Cardiac fibroblast (primary cell): ENCODE measurements around the gene MIX23.
A peak's percentile ranks its signal among the peaks of the same experiment; 100 is the strongest.

Experiments
- DNase-seq, 2 donors: peaks; one replicate each; pipeline versions ENCODE4 v3.0.0 to v3.0.0-alpha.2; 2010; ENCODE audit warnings: low read depth in 2 of 2
- H3K4me3 ChIP-seq, 2 donors: replicated peaks in 1 of 2; 1 replicate in 1 of 2; 2 replicates in 1 of 2; pipeline ENCODE4 v1.5.1; 2011; ENCODE audit warnings: low read depth in 2 of 2, low read length in 2 of 2, mild to moderate bottlenecking in 2 of 2, moderate library complexity in 1 of 2
- CTCF ChIP-seq: IDR thresholded peaks from one replicate; pipeline ENCODE4 v1.5.1; 2011; ENCODE audit warnings: low read depth, mild to moderate bottlenecking, low read length, inconsistent platforms

Gene MIX23

DNA sequence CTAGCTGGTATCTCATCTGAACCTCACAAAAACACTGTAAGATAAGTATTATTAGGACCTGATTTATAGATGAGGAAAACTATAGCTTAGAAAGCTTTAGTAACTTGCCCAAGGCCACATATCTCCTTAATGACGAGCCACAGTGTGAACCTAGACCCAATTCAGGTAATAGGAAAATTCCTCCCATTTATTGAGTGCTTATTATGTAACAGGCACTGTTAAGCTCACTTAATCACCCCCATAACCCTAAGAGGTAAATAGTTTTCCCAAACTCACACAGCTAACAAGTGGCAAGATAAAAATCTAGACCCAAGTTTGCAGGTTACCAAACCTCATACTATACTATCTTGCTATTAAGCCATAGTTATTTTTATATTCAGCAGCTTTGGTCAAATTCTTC lies 24.9 kb upstream of the MIX23 start:
- TF ChIP-seq CTCF: no peak
- H3K4me3 ChIP-seq: no peak overlapping the region
- no peak for DNase-seq

- H3K4me3 ChIP-seq: no peak overlapping the region
- no peak for DNase-seq
- TF ChIP-seq CTCF: no peak
These were observed 23.2 kb upstream of the MIX23 start for GRCh38 chr3:122406198-122406597.

GRCh38 chr3:122405015-122405414 lies 22.0 kb upstream of the MIX23 start:
- TF ChIP-seq CTCF: no peak
- H3K4me3 ChIP-seq: no peak overlapping the region
- no peak for DNase-seq

DNA sequence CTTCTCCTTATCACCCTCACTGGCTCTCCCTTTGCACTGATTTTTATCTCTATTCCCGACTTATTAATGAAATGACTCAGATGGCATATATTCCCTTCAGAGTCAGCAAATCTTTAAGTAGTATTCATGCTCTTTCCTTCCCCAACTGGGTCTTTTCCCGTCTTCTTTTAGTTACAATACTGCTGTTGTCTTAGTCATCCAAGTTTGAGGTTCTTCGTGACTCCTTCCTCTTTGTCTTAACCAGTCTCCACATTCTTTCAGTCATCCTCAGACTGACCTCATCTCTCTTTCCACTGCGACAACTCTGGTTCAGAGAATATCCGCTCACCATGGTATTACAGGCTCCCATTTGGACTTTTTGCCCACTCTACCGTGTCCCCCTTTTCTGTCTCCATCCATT lies 20.5 kb upstream of the MIX23 start:
- H3K4me3 ChIP-seq: no peak overlapping the region
- TF ChIP-seq CTCF: no peak
- peak in 1 of 2 donors; percentile 74 for DNase-seq

- DNase-seq: no peak
These were observed 15.9 kb upstream of the MIX23 start for GRCh38 chr3:122398920-122399319.

DNA sequence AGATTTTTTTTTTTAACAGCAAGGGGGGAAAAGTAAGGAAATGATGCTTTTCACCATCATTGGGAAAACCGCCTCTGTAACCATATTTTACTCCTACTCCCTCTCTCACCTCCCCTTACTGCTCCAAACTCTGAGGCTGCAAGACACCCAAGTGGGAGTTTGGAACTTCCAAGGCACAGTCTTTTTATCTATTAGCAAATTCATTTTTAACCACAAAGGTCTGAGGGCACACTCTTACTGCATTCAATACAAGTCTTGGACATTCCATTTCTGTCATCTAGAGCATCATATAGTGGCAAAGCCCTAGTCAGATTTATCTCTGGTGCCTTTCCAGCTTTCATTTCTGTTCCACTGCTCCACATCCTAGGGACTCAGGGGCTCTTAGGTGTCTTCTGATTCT lies 14.2 kb upstream of the MIX23 start:
- DNase-seq: peak; percentile 21 to 36
- no peak for TF ChIP-seq CTCF

More at GRCh38 chr3:122398920-122399319, 15.9 kb upstream of the MIX23 start:
- no peak for TF ChIP-seq CTCF
- no peak overlapping the region for H3K4me3 ChIP-seq

GRCh38 chr3:122396511-122396910 lies 13.5 kb upstream of the MIX23 start:
- no peak for DNase-seq
- no peak for TF ChIP-seq CTCF
- no peak overlapping the region for H3K4me3 ChIP-seq

More for the DNA sequence above, 14.2 kb upstream of the MIX23 start:
- H3K4me3 ChIP-seq: no peak overlapping the region
